Activated CD4-positive, alpha-beta memory T cell treated with anti-CD3 and anti-CD28 coated beads, Interleukin-2, amount 10 ng/mL, durations not matched to agents 7 days and 5 days (primary cell): ENCODE data around the gene BRK1. TPM values are rescaled to one million over a fixed set of nuclear protein-coding genes. Genes with fewer than 3 reads are reported as not detected.
"Not testable (repeated sequence)": the region's sequence is repeated elsewhere in the genome, so short reads cannot be mapped to it uniquely, and the experiment has no call there.

Experiments
- CTCF ChIA-PET: fragments of 350-600 bp; sonication (Branson Sonifier 250); formaldehyde crosslinking; loops from one replicate; lab custom pipeline; 2021; ENCODE audit warnings: antibody characterized with exemption, inconsistent platforms; lab: Charles Lee
- POLR2A ChIA-PET: fragments of 350-600 bp; sonication (Branson Sonifier 250); formaldehyde crosslinking; loops from one replicate; lab custom pipeline; 2021; ENCODE audit warnings: antibody characterized with exemption; lab: Charles Lee
- DNase-seq: peaks from one replicate; pipeline ENCODE4 v3.0.0-alpha.2; 2020
- H3K27ac Mint-ChIP-seq: one replicate; pipeline ENCODE4 v1.8.0; 2021; ENCODE audit warnings: mild to moderate bottlenecking, mixed read lengths
- H3K27me3 Mint-ChIP-seq: one replicate; pipeline ENCODE4 v1.8.0; 2021; ENCODE audit warnings: mixed read lengths
- H3K36me3 Mint-ChIP-seq: one replicate; pipeline ENCODE4 v1.8.0; 2021; ENCODE audit warnings: low read depth, mixed read lengths
- H3K4me1 Mint-ChIP-seq: one replicate; pipeline ENCODE4 v1.8.0; 2021; ENCODE audit warnings: mixed read lengths
- H3K4me3 Mint-ChIP-seq: one replicate; pipeline ENCODE4 v1.8.0; 2021; ENCODE audit warnings: mild to moderate bottlenecking, mixed read lengths
- H3K9me3 Mint-ChIP-seq: one replicate; pipeline ENCODE4 v1.8.0; 2021; ENCODE audit warnings: mixed read lengths
- total RNA-seq, 2 experiments: library from RNA; stranded (reverse); gene quantifications; one replicate each; pipeline ENCODE4 v1.2.3, GENCODE V29; 2021

Gene BRK1
- total RNA-seq, 2 experiments from 2014 or later = 117 to 118 TPM

DNA sequence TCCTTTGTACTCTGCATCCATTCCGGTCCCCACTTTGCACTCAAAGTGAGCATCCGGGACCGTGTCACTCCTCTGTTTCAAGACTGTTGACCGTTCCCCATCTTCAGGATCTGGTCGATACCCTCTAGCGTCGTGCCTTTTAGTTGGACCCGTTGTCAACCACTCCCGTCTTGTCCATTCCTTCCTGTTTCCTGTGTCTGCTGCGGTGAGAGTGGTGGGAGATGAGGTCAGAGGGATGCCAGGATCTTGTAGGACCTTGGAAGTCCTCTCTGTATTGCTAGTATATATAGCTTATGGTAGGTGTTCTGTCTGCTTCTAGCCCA is 624 bp downstream of the BRK1 start:
- peak overlapping the region; percentile 88 for H3K27ac Mint-ChIP-seq
- POLR2A ChIA-PET = interaction anchor here (0.7 to 1.7 kb wide), 8 partner anchors 15 to 204 kb away, joined by 3 to 6 read pairs (median 3); partner anchors contain the start of genes IRAK2, SEC13 and VHL

DNA sequence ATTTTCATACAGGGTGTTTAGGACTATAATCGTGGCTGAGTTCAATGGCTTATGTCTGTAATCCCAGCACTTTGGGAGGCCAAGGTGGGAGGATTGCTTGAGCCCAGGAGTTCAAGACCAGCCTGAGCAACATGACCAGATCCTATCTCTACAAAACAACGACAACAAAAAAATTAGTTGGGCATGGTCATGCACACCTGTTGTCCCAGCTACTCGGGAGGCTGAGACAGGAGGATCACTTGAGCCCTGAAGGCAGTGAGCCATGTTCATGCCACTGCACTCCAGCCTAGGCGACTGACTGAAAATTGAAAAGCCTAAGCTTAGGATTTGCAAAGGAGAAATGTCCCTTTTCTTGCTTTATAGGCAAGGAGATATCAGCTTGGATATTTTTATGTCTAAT is 1.5 kb downstream of the BRK1 start:
- CTCF ChIA-PET = interaction anchor here (0.6 to 1.7 kb wide), 8 partner anchors 12 to 422 kb away, joined by 3 to 7 read pairs (median 4); no protein-coding TSS in a partner anchor
- DNase-seq = no peak
- Mint-ChIP-seq H3K36me3 (peaks cover 31% of the 10 kb centered on the region), H3K9me3 (no peaks in the 10 kb centered on the region), H3K4me3 (peak overlapping the region; percentile 92), H3K4me1 (peaks cover 47% of the 10 kb centered on the region), H3K27me3 (no peaks in the 10 kb centered on the region), H3K27ac (no peak overlapping the region)
- POLR2A ChIA-PET = interaction anchor here (0.7 to 1.7 kb wide), 7 partner anchors 10 to 204 kb away, joined by 3 to 6 read pairs (median 3); partner anchors contain the start of genes SEC13 and VHL

More for the DNA sequence above, 624 bp downstream of the BRK1 start:
- Mint-ChIP-seq H3K4me1 (peaks cover 45% of the 10 kb centered on the region), H3K27me3 (no peaks in the 10 kb centered on the region), H3K9me3 (no peaks in the 10 kb centered on the region), H3K4me3 (peak overlapping the region; percentile 92), H3K36me3 (peaks cover 28% of the 10 kb centered on the region)
- no peak for DNase-seq
- CTCF ChIA-PET = interaction anchor here (1.0 to 1.8 kb wide), 4 partner anchors 122 to 205 kb away, joined by 3 to 7 read pairs (median 4); partner anchors contain the start of genes SEC13 and TATDN2

DNA sequence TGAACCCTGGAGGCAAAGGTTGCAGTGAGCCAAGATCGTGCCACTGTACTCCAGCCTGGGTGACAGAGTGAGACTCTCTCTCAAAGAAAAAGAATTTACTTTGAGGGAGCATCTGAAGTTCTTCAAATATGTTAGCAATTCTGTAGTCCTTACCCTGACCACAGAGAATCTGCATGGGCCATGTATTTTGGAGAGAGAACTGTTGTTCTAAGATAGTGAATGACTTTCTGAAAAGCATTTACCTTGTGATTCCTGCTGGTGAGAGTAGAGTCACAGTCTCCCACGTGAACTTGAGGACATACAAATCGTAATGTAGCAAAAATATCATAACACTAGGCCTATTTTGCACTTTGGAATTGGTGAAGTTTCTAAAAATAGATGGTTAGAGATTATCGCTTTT is 3.9 kb downstream of the BRK1 start:
- no peak for DNase-seq
- H3K27ac Mint-ChIP-seq = no peak overlapping the region
- peaks cover 41% of the 10 kb centered on the region for H3K36me3 Mint-ChIP-seq
- POLR2A ChIA-PET = no interaction called here
- no peaks in the 10 kb centered on the region for H3K27me3 Mint-ChIP-seq
- H3K4me3 Mint-ChIP-seq = no peak overlapping the region
- H3K4me1 Mint-ChIP-seq = peaks cover 60% of the 10 kb centered on the region
- H3K9me3 Mint-ChIP-seq = no peaks in the 10 kb centered on the region
- CTCF ChIA-PET = no interaction called here

DNA sequence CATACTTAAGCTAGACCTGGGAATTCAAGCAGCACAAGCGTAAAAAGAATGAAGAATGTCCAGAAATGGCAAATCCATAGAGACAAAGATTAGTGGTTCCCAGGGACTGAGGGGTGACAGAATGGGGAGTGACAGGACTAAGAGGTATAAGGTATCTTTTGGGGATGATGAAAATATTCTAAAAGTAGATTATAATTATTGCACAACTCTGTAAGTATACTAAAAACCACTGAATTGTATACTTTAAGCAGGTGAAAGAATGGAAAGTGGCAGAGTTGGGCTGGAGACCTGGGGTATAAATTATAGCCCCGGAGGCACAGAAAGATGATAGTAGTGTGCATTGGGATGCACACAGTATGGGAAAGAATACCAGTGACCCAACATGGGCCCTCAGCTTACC is 5.6 kb downstream of the BRK1 start:
- ChIA-PET CTCF (interaction anchor here (1.1 kb wide), 1 partner anchor 45 kb away, joined by 4 read pairs; no protein-coding TSS in a partner anchor), POLR2A (interaction anchor here (1.1 kb wide), 1 partner anchor 98 kb away, joined by 3 read pairs; no protein-coding TSS in a partner anchor)
- Mint-ChIP-seq H3K4me1 (peaks cover 56% of the 10 kb centered on the region), H3K27ac (peak overlapping the region; percentile 52), H3K4me3 (no peak overlapping the region), H3K27me3 (no peaks in the 10 kb centered on the region), H3K36me3 (peaks cover 50% of the 10 kb centered on the region), H3K9me3 (no peaks in the 10 kb centered on the region)
- no peak for DNase-seq

DNA sequence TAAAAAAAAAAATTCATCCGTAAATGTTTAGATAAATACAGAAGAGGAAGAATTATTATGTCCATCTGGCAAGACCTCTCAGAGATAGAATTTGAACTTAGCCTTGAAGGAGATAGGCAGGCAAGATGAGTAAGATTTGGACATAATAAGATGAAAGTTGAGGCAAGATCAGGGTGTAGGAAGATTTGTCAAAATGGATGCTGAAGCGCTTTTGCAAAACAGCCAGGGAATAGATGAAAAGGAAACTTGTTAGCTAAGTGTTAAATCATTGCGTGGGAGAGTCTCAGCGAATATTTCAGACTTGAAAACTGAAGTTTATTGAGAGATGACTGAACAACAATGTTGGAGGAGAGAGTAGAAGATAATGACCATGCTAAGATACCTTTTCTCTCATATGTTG is 7.2 kb downstream of the BRK1 start:
- Mint-ChIP-seq H3K27me3 (no peaks in the 10 kb centered on the region), H3K36me3 (peaks cover 61% of the 10 kb centered on the region), H3K27ac (peak overlapping the region; percentile 1), H3K4me1 (peaks cover 41% of the 10 kb centered on the region), H3K9me3 (no peaks in the 10 kb centered on the region), H3K4me3 (no peak overlapping the region)
- POLR2A ChIA-PET = interaction anchor here (1.2 to 1.8 kb wide), 2 partner anchors 16 to 308 kb away, joined by 3 to 5 read pairs; no protein-coding TSS in a partner anchor
- CTCF ChIA-PET = no interaction called here
- no peak for DNase-seq

DNA sequence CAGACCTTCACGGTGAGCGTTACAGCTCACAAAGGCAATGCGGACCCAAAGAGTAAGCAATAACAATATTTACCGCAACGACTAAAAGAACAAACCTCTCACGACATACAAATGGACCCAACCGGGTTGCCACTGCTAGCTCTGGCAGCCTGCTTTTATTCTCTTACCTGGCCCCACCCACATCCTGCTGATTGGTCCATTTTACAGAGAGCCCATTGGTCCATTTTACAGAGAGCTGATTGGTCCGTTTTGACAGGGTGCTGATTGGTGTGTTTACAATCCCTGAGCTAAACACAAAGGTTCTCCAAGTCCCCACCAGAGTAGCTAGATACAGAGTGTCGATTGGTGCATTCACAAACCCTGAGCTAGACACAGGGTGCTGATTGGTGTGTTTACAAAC is 20.4 kb downstream of the BRK1 start:
- not testable (repeated sequence) for H3K27ac Mint-ChIP-seq, H3K9me3 Mint-ChIP-seq, H3K4me3 Mint-ChIP-seq, H3K4me1 Mint-ChIP-seq, DNase-seq, H3K27me3 Mint-ChIP-seq, H3K36me3 Mint-ChIP-seq
- ChIA-PET POLR2A (interaction anchor here (0.6 to 1.1 kb wide), 2 partner anchors 9 to 185 kb away, joined by 3 read pairs; partner anchors contain the start of gene SEC13), CTCF (interaction anchor here (2.0 kb wide), 1 partner anchor 128 kb away, joined by 7 read pairs; no protein-coding TSS in a partner anchor)

DNA sequence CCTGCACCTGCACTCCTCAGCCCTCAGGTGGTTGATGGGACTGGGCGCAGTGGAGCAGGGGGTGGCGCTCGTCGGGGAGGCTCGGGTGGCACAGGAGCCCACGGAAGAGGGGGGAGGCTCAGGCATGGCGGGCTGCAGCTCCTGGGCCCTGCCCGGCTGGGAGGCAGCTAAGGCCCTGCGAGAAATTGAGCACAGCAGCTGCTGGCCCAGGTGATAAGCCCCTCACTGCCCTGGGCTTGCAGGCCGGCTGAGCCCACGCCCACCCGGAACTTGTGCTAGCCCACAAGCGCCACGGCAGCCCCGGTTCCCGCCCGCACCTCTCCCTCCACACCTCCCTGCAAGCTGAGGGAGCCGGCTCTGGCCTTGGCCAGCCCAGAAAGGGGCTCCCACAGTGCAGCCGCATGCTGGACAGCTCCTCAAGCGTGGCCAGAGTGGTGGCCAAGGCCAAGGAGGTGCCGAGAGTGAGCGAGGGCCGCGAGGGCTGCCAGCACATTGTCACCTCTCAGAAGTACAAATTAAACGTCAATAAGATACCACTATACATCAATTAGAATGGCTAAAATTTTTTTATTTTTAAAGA is 21.0 kb downstream of the BRK1 start:
- no peak for DNase-seq
- H3K36me3 Mint-ChIP-seq = peaks cover 1% of the 10 kb centered on the region
- H3K4me3 Mint-ChIP-seq = no peak overlapping the region
- H3K9me3 Mint-ChIP-seq = no peaks in the 10 kb centered on the region
- H3K27ac Mint-ChIP-seq = no peak overlapping the region
- H3K27me3 Mint-ChIP-seq = no peaks in the 10 kb centered on the region
- POLR2A ChIA-PET = interaction anchor here (1.1 kb wide), 1 partner anchor 184 kb away, joined by 3 read pairs; the partner anchor contains the start of gene SEC13
- peaks cover 11% of the 10 kb centered on the region for H3K4me1 Mint-ChIP-seq
- CTCF ChIA-PET = interaction anchor here (1.4 kb wide), 1 partner anchor 127 kb away, joined by 3 read pairs; no protein-coding TSS in a partner anchor

DNA sequence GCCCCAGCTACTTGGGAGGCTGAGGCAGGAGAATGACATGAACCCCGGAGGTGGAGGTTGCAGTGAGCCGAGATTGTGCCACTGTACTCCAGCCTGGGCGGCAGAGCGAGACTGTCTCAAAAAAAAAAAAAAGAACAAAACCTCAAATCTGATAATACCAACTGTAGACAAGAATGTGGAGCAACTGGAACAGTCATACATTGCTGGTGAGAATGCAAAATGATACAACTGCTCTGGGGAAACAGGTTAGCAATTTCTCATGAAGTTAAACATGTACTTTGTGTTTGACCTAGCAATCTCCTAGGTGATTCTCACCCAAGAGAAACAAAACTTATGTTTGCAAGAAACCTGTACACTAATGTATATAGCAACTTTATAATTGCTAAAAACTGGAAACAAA is 21.7 kb downstream of the BRK1 start:
- Mint-ChIP-seq H3K9me3 (no peaks in the 10 kb centered on the region), H3K4me3 (no peak overlapping the region), H3K27me3 (no peaks in the 10 kb centered on the region), H3K27ac (no peak overlapping the region), H3K36me3 (peaks cover 3% of the 10 kb centered on the region), H3K4me1 (peaks cover 11% of the 10 kb centered on the region)
- CTCF ChIA-PET = interaction anchor here (1.4 kb wide), 1 partner anchor 127 kb away, joined by 3 read pairs; no protein-coding TSS in a partner anchor
- DNase-seq = no peak
- POLR2A ChIA-PET = no interaction called here

DNA sequence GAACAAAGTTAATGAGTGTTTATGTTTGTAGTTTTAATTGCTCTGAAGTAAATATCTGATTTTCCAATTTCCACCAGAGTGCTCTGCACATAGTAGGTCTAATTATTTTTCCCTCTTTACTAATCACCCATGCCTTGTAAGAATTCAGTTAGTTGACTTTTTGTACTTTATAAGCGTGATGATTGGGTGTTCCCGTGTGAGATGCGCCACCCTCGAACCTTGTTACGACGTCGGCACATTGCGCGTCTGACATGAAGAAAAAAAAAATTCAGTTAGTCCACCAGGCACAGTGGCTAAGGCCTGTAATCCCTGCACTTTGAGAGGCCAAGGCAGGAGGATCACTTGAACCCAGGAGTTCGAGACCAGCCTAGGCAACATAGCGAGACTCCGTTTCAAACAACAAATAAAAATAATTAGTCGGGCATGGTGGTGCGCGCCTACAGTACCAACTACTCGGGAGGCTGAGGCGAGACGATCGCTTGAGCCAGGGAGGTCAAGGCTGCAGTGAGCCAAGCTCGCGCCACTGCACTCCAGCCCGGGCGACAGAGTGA is 25.6 kb downstream of the BRK1 start:
- H3K27me3 Mint-ChIP-seq = no peaks in the 10 kb centered on the region
- POLR2A ChIA-PET = interaction anchor here (0.6 to 2.0 kb wide), 25 partner anchors 10 to 492 kb away, joined by 3 to 14 read pairs (median 4); partner anchors contain the start of genes CRELD1, FANCD2, GHRL and IRAK2
- H3K4me3 Mint-ChIP-seq = peak overlapping the region; percentile 85
- CTCF ChIA-PET = interaction anchor here (0.7 to 1.7 kb wide), 6 partner anchors 24 to 181 kb away, joined by 3 to 10 read pairs (median 6); partner anchors contain the start of gene IRAK2
- peaks cover 34% of the 10 kb centered on the region for H3K4me1 Mint-ChIP-seq
- H3K9me3 Mint-ChIP-seq = no peaks in the 10 kb centered on the region
- peaks cover 25% of the 10 kb centered on the region for H3K36me3 Mint-ChIP-seq
- H3K27ac Mint-ChIP-seq = peak overlapping the region; percentile 96
- DNase-seq = no peak

DNA sequence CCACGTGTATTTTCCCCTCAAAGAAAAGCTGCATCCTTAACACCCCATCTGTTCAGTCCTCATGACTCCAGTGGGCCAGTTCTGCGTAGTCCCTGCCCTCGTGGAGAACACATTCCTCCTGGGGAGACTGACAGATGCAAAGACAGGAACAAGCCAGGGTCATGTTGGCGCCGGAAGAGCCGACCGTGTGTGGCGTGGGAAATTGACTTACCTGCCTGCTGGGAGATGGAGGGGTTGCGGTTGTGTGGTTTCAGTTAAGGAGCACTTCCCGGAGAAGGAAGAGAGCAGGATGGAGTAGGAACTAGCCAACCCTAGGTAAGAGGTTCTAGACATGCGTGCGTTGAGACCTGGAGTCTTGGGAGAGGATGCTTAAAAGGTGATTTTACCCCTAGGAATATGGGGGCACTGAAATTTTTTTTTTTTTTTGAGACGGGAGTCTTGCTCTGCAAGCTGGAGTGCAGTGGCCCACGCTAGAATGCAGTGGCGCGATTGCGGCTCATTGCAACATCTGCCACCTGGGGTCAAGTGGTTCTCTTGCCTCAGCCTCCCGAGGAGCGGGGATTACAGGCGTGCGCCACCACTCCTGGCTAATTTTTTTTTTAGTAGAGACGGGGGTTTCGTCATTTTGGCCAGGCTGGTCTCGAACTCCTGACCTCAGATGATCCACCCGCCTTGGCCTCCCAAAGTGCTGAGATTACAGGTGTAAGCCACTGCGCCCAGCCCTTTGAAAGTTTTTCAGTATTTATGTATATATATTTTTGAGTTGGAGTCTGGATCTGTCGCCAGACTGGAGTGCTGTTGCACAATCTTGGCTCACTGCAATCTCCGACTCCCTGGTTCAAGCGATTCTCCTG is 27.5 kb downstream of the BRK1 start:
- Mint-ChIP-seq H3K4me1 (peaks cover 42% of the 10 kb centered on the region), H3K36me3 (peaks cover 33% of the 10 kb centered on the region), H3K9me3 (no peaks in the 10 kb centered on the region), H3K4me3 (peak overlapping the region; percentile 85), H3K27me3 (no peaks in the 10 kb centered on the region), H3K27ac (peak overlapping the region; percentile 96)
- peak; percentile 32 for DNase-seq
- ChIA-PET CTCF (interaction anchor here (1.2 to 1.3 kb wide), 2 partner anchors 9 to 81 kb away, joined by 3 read pairs; no protein-coding TSS in a partner anchor), POLR2A (interaction anchor here (1.1 to 2.0 kb wide), 9 partner anchors 13 to 178 kb away, joined by 3 to 14 read pairs (median 6); partner anchors contain the start of genes FANCD2, SEC13 and TATDN2)

DNA sequence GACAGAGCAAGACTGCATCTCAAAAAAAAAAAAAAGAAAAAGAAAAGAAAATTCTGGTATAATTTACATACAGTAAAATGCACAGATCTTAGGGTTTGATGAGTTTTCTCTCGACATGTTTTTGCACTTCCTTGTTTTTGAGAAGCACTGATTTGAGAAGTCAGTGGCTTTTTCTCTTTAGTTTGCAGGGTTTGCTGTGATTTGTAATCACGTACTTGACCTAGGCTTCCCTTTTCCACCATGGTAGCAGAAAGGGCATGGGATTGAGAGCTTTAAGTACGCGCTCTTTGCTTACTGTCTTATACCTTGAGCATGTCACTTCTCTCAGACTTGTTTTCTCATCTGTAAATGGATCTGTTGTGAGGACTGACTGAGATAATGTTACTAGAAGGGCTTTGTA is 30.2 kb downstream of the BRK1 start:
- Mint-ChIP-seq H3K36me3 (peaks cover 52% of the 10 kb centered on the region), H3K4me1 (peaks cover 42% of the 10 kb centered on the region), H3K9me3 (no peaks in the 10 kb centered on the region), H3K27me3 (no peaks in the 10 kb centered on the region), H3K27ac (no peak overlapping the region), H3K4me3 (peak overlapping the region; percentile 15)
- ChIA-PET CTCF (interaction anchor here (0.7 to 1.5 kb wide), 2 partner anchors 102 to 121 kb away, joined by 3 read pairs; partner anchors contain the start of gene TATDN2), POLR2A (no interaction called here)
- DNase-seq = no peak

DNA sequence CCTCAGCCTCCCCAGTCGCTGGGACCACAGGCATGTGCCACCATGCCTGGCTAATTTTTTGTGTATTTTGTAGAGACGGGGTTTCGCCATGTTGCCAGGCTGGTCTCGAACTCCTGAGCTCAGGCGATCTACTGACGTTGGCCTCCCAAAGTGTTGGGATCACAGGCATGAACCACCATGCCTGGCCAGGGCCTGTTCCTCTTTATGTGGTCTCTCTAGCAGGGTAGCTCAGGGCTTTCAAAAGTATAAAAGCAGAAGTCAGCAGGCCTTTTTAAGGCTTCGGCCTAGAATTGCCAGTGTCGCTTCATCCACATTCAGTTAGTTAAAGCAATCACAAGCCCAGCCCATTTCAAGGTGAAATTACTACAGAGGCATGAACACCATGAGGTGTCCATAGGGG is 33.8 kb downstream of the BRK1 start:
- CTCF ChIA-PET = no interaction called here
- H3K27ac Mint-ChIP-seq = no peak overlapping the region
- H3K9me3 Mint-ChIP-seq = no peaks in the 10 kb centered on the region
- peaks cover 21% of the 10 kb centered on the region for H3K4me1 Mint-ChIP-seq
- DNase-seq = no peak
- POLR2A ChIA-PET = no interaction called here
- no peaks in the 10 kb centered on the region for H3K27me3 Mint-ChIP-seq
- no peak overlapping the region for H3K4me3 Mint-ChIP-seq
- peaks cover 62% of the 10 kb centered on the region for H3K36me3 Mint-ChIP-seq
